ENCODE measurements around the gene TNXB. TPM values are rescaled to one million over a fixed set of nuclear protein-coding genes. Genes with fewer than 3 reads are reported as not detected.

TNXB gene, protein sequence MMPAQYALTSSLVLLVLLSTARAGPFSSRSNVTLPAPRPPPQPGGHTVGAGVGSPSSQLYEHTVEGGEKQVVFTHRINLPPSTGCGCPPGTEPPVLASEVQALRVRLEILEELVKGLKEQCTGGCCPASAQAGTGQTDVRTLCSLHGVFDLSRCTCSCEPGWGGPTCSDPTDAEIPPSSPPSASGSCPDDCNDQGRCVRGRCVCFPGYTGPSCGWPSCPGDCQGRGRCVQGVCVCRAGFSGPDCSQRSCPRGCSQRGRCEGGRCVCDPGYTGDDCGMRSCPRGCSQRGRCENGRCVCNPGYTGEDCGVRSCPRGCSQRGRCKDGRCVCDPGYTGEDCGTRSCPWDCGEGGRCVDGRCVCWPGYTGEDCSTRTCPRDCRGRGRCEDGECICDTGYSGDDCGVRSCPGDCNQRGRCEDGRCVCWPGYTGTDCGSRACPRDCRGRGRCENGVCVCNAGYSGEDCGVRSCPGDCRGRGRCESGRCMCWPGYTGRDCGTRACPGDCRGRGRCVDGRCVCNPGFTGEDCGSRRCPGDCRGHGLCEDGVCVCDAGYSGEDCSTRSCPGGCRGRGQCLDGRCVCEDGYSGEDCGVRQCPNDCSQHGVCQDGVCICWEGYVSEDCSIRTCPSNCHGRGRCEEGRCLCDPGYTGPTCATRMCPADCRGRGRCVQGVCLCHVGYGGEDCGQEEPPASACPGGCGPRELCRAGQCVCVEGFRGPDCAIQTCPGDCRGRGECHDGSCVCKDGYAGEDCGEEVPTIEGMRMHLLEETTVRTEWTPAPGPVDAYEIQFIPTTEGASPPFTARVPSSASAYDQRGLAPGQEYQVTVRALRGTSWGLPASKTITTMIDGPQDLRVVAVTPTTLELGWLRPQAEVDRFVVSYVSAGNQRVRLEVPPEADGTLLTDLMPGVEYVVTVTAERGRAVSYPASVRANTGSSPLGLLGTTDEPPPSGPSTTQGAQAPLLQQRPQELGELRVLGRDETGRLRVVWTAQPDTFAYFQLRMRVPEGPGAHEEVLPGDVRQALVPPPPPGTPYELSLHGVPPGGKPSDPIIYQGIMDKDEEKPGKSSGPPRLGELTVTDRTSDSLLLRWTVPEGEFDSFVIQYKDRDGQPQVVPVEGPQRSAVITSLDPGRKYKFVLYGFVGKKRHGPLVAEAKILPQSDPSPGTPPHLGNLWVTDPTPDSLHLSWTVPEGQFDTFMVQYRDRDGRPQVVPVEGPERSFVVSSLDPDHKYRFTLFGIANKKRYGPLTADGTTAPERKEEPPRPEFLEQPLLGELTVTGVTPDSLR (N-terminal part only)
- total RNA-seq (2014; rRNA removed; shearing (Covaris generic); ENCODE audit: low replicate concordance), result 0.90 and 1.4 TPM in 2 replicates

DNA sequence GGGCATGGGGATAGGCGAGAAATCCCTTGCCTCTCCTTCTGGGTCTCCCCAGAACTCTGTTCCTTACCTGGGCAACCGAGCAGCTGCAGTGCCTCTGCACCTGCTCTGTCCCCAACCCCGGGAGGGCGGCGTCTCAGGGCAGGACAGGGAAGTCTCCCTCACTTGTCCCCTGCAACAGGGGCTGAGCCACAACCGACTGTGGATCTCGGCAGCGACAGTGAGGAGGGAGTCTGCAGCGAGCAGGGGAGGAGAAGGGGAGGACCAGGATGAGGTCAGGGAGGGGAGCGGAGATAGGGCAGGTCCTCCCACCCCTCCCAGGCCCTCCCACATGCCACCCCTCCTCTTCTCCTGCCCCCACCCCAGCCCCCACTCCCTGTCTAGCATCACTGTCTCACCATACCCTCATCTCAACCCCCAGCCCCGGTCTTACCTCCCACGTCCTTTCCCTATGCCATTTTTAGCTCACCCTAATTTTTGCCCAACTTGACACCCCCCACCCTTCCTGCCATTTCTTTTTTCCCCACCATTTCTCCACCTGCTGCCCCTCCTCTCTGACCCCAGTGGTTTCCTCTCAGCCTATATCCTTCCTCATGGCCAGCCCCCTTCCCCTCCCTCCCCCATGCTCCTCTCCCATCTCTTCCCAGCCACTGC, at the start of gene TNXB:
TSS of gene TNXB (minus strand) at position 225 of the 651 bp plus-strand sequence. CDS start 11,140 bp downstream, outside the sequence.
- DNase-seq (ENCODE audit: low read depth), result no peak
- in situ Hi-C loops (cut with HindIII; ENCODE audit: low pct_unique_long_range_greater_than_20kb, low sequenced_read_pairs), result no loop called here

DNA sequence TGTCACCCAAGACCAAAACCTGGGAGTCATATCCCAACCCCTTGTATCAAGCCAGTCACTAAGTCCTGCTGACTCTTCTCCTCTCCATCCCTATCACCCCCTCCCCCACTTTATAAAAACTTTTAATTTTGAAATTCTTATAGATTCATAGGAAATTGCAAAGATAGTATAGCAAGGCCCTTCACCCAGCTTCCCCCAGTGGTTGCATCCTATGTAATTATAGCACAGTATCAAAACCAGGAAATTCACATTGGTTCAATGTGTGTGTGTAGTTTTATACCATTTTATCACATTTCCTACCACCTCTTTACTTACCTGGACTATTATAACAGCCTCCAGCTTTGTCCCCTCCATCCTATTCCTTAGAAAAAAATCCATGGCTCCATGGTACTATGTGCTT, 48.9 kb upstream of the TNXB start:
- in situ Hi-C loops (cut with HindIII; ENCODE audit: low pct_unique_long_range_greater_than_20kb, low sequenced_read_pairs), result no loop called here
- DNase-seq (ENCODE audit: low read depth), result no peak

DNA sequence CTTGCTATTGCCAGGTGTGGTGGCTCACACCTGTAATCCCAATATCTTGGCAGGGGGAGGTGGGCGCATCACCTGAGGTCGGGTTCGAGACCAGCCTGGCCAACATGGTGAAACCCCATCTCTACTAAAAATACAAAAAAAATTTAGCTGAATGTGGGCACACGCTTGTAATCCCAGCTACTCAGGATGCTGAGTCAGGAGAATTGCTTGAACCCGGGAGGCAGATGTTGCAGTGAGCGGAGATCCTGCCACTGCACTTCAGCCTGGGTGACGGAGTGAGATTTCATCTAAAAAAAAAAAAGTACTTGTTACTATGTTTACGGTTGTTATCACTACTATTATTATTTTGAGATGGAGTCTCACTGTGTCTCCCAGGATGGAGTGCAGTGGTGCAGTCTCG, 47.8 kb upstream of the TNXB start:
- in situ Hi-C loops (cut with HindIII; ENCODE audit: low pct_unique_long_range_greater_than_20kb, low sequenced_read_pairs), result no loop called here
- no peak for DNase-seq (ENCODE audit: low read depth)

DNA sequence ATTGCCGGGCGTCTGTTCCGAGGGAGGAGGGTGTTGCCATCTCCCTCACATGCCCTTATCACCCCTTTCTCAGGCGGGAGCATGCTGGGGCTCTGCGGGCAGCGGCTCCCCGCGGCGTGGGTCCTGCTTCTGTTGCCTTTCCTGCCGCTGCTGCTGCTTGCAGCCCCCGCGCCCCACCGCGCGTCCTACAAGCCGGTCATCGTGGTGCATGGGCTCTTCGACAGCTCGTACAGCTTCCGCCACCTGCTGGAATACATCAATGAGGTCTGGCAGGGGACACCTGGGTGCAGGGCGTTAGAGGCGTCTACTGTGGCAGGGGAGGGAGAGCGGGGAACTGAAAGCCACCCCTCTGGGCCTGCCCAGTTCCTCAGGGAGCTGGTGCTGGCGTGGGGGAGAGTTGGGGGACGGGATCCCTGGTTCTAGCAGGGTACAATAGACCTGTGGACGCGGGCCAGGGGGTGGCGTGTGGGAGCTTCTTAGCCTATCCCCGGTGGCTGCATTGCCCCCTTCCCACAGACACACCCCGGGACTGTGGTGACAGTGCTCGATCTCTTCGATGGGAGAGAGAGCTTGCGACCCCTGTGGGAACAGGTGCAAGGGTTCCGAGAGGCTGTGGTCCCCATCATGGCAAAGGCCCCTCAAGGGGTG, 45.5 kb upstream of the TNXB start:
- in situ Hi-C loops (cut with HindIII; ENCODE audit: low pct_unique_long_range_greater_than_20kb, low sequenced_read_pairs), result no loop called here
- peak; percentile 77 for DNase-seq (ENCODE audit: low read depth)

DNA sequence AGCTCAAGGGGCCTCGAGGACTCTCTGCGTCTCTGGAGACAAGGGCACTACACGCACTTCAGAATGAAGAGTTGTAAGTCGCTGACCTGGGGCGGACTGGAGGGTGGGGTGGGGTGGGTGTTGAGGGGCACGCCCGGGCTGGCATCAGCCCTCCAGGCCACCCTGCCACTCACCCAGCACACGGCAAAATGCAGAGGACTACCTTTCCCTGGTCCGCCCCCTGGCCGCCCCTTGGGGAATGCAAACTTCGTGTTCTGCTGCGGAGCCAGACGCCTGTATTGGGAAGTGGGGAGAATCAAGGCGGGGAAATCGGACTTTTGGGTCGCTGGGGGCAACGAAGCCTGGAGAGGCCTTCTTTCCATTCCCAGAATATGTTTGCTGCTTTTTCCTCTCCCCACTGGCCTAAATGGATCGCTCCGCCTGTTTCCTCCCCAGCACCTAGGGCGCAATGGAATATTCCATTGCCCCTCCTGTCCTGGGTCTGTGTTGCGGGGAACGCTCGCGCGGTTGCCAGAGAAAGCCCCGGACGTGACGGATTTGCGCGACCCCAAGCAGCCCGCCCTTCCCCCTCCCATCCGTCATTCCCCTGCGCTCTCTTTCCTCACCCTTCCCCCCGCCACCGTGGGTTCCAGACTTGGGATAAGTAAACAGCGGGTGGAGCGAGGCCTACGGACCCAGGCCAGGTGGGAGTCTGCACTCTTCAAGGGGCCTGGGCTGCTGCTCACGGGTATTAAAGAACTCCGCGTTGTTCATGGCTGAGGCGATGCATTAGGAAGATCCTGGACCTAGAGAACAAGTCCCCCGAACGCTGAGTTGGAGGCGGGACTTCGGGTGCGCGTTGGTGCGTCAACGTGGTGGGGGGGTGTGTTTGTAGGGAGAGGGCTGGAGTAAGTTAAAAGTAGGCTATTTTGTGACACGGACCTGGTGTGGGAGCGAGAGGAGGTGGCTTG, 44.7 kb upstream of the TNXB start, which contains the start of gene PPT2:
TSS of gene PPT2 (plus strand) at position 578 of the 950 bp plus-strand sequence. CDS start 454 bp downstream, outside the sequence.
- in situ Hi-C loops (cut with HindIII; ENCODE audit: low pct_unique_long_range_greater_than_20kb, low sequenced_read_pairs), result no loop called here

DNA sequence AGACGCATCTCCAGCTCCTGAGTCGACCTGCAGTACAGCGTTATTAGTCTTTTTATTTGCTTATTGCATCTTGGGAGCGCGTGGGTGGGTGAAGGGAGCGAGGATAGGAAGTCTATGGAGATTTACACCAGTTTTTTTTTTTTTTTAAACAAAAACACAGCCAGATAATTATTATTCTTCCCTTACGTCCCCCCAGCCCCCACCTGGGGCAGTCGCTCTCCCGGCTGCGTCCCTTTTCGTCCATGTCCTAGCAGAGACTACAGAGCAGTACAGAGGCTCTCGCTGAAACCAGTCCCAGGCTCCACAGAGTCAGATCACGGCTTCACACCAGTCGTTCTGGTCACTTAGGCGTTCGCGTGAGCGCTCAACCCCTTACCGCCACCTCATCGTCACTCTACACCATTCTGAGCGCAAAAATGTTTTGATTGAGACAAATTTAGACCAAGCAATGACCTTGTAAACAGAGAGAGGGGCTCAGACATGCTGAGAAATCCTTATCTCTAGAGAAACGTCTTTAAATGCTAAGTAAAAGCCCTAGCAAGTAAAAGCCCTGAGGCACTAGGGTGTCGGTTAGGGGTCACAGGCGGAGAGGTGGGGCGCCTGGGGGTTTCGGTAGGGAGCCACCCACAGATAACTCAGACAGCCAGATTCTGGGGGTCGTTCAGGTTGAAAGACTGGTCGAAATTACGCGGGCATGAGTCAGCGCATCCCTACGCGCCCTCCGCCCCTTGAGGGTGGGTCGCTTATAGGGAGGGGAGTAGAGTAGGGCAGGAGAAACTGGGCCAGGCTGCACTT, 43.8 kb upstream of the TNXB start:
- in situ Hi-C loops (cut with HindIII; ENCODE audit: low pct_unique_long_range_greater_than_20kb, low sequenced_read_pairs), result no loop called here
- peak; percentile 89 for DNase-seq (ENCODE audit: low read depth)

More for the DNA sequence above, 44.7 kb upstream of the TNXB start, which contains the start of gene PPT2:
- peak; percentile 93 for DNase-seq (ENCODE audit: low read depth)

DNA sequence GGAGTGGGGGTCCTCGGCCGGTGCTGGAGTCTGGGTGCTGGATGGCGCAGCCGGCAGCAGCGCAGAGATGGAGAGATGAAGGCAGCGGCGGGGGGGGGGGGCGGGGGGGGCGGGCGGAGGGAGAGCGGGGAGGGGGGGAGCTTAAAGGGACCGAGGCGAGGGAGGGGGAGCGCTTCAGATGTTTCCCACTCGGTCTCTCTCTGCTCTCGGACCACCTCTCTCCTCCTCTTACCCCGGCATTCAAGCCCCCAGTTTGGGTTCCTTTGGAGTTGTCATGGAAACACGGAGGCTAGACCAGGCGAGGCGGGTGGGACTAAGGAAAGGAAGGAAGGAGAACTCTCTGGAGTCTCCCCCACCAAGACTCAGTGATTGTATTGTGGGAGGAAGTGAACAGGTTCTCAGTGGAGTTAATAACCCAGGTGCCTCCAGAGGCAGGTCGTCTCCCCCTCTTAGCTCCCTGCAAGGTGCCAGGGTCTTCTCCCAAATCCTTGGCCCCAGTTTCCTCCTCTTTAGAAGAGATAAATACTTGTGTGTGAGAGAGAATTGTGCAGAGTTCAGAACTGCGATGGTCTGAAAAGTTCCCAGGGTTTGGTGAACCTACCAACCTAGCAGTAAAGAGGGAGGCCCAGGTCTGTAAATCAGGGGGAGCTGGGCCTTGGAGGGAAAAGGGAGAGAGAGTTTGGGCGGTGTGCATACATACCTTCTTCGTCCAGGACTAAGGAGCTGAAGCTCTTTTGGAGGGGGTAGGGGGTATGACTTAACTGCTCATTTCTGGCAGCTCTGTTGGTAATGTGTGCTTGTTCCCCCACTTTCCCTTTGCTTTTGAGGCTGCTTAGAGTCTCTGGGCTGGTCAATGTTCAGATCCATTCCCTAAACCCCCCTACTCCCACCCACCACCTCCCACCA, 43.0 kb upstream of the TNXB start, which contains the start of gene PRRT1:
TSS of gene PRRT1 (minus strand) at position 77 of the 906 bp plus-strand sequence. CDS start 112 bp downstream, outside the sequence.
- in situ Hi-C loops (cut with HindIII; ENCODE audit: low pct_unique_long_range_greater_than_20kb, low sequenced_read_pairs), result no loop called here
- no peak for DNase-seq (ENCODE audit: low read depth)

DNA sequence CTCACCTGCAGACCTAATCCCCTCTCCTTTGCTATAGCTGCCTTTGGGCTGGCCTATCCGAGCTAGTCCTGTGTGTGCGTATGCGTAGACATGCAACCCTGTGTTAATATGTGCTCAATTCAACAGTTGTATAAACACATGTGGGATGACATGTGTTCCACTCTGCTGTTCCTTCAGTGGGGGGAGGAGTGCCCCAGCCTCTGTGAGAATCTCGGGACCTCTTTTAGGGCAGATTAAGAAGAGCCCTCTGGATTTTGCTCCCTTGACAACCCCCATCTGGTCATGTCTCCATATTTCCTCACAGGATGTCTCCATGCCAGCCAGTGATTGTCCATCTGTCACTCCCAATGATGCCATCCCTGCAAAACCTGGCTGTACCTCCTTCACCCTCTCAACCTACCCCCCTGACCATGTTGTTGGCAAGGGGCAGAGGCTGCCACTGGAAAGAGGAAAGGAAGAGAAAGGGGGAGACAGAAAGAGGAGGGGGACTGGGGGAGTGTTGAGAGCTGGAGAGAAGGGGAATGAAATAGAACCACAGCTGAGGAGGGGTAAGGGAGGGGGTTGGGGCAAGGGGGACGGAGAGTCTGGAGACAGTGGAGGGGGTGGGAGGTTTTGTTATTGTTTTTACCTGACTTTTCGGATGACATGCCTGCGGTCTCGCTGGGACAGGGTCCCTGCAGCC, 42.2 kb upstream of the TNXB start:
- no peak for DNase-seq (ENCODE audit: low read depth)
- in situ Hi-C loops (cut with HindIII; ENCODE audit: low pct_unique_long_range_greater_than_20kb, low sequenced_read_pairs), result no loop called here

DNA sequence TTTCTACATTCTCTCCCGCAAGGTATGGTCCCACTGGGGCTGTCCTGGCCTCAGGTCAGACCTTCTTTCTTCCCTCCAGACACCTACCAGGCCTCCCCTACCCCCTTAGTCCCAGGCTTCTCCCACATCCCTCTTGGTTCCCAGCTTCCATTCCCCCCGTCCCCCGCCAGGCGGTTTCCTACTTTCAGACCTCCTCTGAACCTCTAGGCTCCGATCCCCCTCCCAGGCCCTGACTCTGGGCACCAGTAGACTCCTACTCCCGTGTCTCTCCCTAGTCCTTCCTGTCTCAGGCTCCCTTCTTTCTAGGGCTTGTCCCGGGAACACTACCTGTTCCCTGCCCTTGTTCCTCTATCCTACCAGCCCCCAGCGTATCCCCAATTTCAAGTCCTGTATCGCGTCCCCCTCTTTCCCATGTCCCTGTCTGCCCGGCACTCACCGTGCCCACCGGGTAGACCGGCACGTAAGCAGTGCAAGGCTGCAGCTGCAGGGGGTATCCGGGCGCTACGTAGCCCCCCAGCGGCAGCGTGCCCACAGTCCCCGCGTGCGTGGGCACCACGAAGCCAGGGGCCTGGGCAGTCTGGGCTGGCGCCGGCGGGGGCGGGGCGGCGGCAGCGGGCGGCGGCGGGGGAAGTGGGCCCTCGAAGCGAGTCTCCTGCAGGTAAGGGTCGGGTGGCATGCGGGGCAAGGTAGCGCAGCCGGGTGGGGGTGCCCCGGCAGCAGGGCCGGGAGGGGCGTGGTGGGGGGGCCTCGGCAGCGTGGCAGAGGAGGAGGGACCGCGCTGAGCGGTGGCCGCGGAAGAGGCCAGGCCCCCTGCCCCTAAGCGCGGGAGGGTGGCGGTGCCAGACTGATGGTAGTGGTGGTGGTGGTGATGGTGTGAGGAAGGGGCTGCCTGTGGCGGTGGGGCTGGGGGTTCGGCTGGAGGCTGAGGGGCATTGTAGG, 41.1 kb upstream of the TNXB start:
- in situ Hi-C loops (cut with HindIII; ENCODE audit: low pct_unique_long_range_greater_than_20kb, low sequenced_read_pairs), result no loop called here

DNA sequence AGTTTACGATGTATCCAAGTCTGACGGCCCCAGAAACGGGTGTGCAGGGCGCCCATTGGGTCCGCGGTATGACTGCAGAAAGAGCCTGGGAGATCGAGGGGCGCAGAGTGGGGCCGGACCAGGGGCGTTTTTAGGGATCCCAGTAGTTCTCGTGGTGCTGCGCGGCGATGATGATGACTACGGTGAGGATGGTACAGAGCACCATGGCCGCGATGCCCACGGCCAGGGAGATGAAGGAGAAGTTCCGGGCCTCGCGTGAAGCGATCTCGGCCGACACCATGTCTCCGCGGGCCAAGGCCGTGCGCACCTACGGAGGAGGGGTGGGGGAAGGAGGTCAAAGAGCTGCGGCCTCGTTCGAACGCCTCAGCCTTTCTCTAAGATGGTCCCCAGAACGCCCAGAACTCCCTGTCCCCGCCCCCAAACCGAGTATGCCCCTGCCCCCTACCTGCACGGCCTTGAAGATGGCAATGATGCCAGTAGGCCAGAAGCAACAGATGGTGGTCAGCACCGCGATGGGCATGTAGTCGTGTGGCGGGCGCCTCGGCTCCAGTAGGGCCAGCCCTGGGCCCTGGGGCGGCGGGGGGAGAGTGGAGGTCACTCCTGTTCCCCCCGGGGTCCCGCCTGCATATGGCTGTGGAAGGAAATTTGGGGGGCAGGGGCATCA, 40.1 kb upstream of the TNXB start:
- no peak for DNase-seq (ENCODE audit: low read depth)
- in situ Hi-C loops (cut with HindIII; ENCODE audit: low pct_unique_long_range_greater_than_20kb, low sequenced_read_pairs), result no loop called here

More for the DNA sequence above, 41.1 kb upstream of the TNXB start:
- no peak for DNase-seq (ENCODE audit: low read depth)

DNA sequence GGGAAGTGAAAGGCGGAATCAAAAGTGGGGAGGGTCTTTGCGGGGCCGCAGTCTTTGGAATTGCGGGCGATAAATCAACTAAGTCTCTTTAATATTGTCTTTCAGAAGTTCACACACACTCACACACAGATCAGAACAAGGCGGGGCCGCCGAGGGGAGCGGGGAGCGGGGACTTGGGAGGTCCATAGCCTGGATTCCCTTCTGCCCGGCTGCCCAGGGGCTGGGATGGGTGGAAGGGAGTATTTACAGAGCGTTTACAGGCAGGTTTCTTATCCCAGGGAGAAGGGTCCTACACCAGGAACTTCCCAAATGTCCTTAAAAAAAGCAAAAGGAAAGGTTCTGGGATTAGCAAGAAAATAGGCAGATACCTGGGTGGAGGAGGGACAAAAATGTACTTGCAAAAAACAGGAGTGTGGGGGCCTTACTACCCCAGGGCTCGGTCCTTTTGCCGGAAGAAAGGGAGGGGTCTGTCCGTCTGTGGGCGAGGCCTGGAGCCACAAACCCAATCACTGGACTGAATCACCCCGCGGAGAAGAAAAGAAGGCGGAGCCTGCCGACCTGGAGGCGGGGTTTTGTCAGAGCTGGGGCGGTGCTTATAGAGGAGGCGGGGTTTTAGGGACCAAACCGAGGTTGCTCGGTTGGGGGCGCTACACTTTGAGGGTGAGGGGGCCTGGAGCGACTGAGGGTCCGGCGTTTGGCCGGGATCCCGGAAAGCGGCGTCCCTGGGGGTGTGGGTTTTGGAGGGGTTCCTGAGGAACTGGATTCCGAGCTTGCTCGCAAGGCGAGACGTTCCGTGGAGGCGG, 39.4 kb upstream of the TNXB start:
- in situ Hi-C loops (cut with HindIII; ENCODE audit: low pct_unique_long_range_greater_than_20kb, low sequenced_read_pairs), result no loop called here
- DNase-seq (ENCODE audit: low read depth), result no peak

All from Caki2 (cell line).